Spleen (tissue), 11 donors: ENCODE measurements around the gene PTRH2. TPM values are rescaled to one million over a fixed set of nuclear protein-coding genes. Genes with fewer than 3 reads are reported as not detected.

Experiments
- DNase-seq: peaks from one replicate; pipeline ENCODE4 v3.0.0-alpha.2; 2020
- H3K27ac ChIP-seq, 8 donors: fragments of 200-600 bp; sonication (generic) in 7 of 8; 1 replicate in 4 of 8; 2 replicates in 4 of 8; pipeline versions ENCODE4 v1.5.0 to v1.8.0; 2016 to 2021; ENCODE audit warnings: inconsistent platforms in 4 of 8, mild to moderate bottlenecking in 4 of 8, moderate library complexity in 1 of 8
- H3K27me3 ChIP-seq, 7 donors: fragments of 200-600 bp; sonication (generic) in 6 of 7; replicated peaks in 1 of 7; 1 replicate in 4 of 7; 2 replicates in 3 of 7; pipeline versions ENCODE4 v1.5.0 to v1.8.0; 2016 to 2021; ENCODE audit warnings: inconsistent platforms in 3 of 7, mild to moderate bottlenecking in 1 of 7
- H3K36me3 ChIP-seq, 6 donors: fragments of 200-600 bp; sonication (generic) in 5 of 6; 1 replicate in 4 of 6; 2 replicates in 2 of 6; pipeline versions ENCODE4 v1.5.0 to v1.8.0; 2016 to 2021; ENCODE audit warnings: inconsistent platforms in 2 of 6
- H3K4me1 ChIP-seq, 6 donors: fragments of 200-600 bp; sonication (generic) in 5 of 6; 1 replicate in 3 of 6; 2 replicates in 3 of 6; pipeline versions ENCODE4 v1.5.0 to v1.8.0; 2016 to 2021; ENCODE audit warnings: inconsistent platforms in 3 of 6
- H3K4me3 ChIP-seq, 8 donors: fragments of 200-600 bp; sonication (generic) in 7 of 8; 1 replicate in 4 of 8; 2 replicates in 4 of 8; pipeline versions ENCODE4 v1.5.0 to v1.8.0; 2016 to 2021; ENCODE audit warnings: inconsistent platforms in 4 of 8, mild to moderate bottlenecking in 4 of 8, moderate library complexity in 2 of 8
- H3K9me3 ChIP-seq, 8 donors: fragments of 200-600 bp; sonication (generic) in 7 of 8; 1 replicate in 4 of 8; 2 replicates in 4 of 8; pipeline versions ENCODE4 v1.5.0 to v1.8.0; 2016 to 2021; ENCODE audit warnings: inconsistent platforms in 4 of 8
- POLR2A ChIP-seq, 3 donors: fragments of 450-650 bp; IDR thresholded peaks; one replicate each; pipeline ENCODE4 v1.5.1; 2017; ENCODE audit warnings: antibody characterized with exemption in 3 of 3, mild to moderate bottlenecking in 1 of 3
- POLR2AphosphoS5 ChIP-seq, 3 donors: sonication (generic); formaldehyde crosslinking; IDR thresholded peaks; one replicate each; pipeline ENCODE4 v1.5.1; 2017; ENCODE audit warnings: antibody characterized with exemption in 3 of 3
- WGBS, 5 donors: extraction: QIAGEN DNeasy Blood & Tissue Kit in 3 of 5; methylation state at CpG; one replicate each; pipeline versions ENCODE4 v1.1.5 to v1.1.7; 2013 to 2018; 5-methylcytosine and 5-hydroxymethylcytosine counted together
- intact Hi-C: fragments of 100-400 bp; cut with DNase I; formaldehyde crosslinking; loops from one replicate; pipeline ENCODE4 v1.15.0; 2023; ENCODE audit warnings: low total_unique reads
- polyA plus RNA-seq, 3 donors: library from polyadenylated mRNA; stranded (reverse); fragments of 200-250 nt; gene quantifications; one replicate each; pipeline ENCODE4 v1.2.1, GENCODE V29; 2013
- total RNA-seq, 7 donors: library from RNA; depleted of rRNA in 3 of 7; stranded (reverse); fragments of >200 nt in 3 of 7; fragmentation: NEBNext Ultra II Directional in 4 of 7; extraction: Animal tissue kit (Norgen Biotek cat#: 25700) in 4 of 7; gene quantifications; one replicate each; pipeline versions ENCODE4 v1.1.0 to v1.2.1, GENCODE V29; 2016 to 2021
- TF ChIP-seq, protein P1 (sequence below), 11 experiments: fragments of 200-600 bp in 7 of 11; fragments of 450-650 bp in 4 of 11; sonication (generic) in 4 of 11; IDR thresholded peaks in 8 of 11; conservative IDR thresholded peaks in 3 of 11; 1 replicate in 7 of 11; 2 replicates in 4 of 11; pipeline versions ENCODE4 v1.4.0 to v1.8.0; 2016 to 2021; ENCODE audit warnings: antibody characterized with exemption in 11 of 11, inconsistent platforms in 4 of 11, mild to moderate bottlenecking in 1 of 11
- donor health status: healthy with polysubstance abuse.
- donor health status: DM: no; HTN: no; CAD: no; lungs with moderate emphysema.
- donor health status: DM: no; HTN: no; CAD: no.
- donor health status: Bipolar disorder and iron deficiency.
- donor health status: healthy.
- donor health status: DM: no; HTN: no; CAD: no.
- donor health status: DM: yes; HTN: yes; CAD: no.

The PTRH2 gene
- total and polyA plus RNA-seq, 10 donors: 14.4 to 30.9 (median 21.8) TPM

DNA sequence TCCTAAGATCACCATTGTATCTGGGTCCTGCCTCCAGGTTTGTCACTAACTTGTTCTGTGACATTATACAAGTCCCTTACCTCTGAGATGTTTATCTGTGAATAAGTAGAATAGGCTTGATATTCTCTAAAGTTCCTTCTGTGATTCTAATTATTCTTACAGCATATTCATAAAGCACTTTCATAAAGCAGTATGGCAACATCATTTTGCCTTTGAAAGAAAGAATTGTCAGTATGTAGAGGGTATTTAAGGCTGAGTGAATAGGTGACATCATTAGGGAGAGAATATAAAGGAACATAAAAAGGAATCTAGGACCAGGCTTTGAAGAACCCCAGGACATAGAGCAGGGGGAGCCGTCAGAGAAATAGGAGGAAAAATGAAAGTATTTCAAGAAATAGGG lies 15.8 kb upstream of the PTRH2 start:
- intact Hi-C loops: no loop called here
- peaks cover 0 to 95% (median 38%) of the 10 kb centered on the region in 6 donors for H3K4me1 ChIP-seq
- H3K27ac ChIP-seq: peak overlapping the region in 5 of 8 donors; percentile 8 to 92 (median 86)

DNA sequence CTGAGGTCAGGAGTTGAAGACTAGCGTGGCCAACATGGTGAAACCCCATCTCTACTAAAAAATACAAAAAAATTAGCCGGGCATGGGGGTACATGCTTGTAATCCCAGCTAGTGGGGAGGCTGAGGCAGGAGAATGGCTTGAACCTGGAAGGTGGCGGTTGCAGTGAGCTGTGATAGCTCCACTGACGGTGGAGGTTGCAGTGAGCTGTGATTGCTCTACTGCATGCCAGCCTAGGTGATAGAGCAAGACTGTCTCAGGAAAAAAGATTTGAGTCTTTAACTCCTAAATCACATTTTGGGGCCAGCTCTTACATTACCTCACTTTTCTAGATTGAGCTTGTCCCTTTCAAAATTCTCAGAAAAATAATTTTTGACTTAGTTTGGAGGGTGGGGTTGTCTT lies 15.4 kb upstream of the PTRH2 start:
- 93 to 100% (median 99%) methylated on average over 4 of the region's 4 CpGs for WGBS, 5 donors
- TF ChIP-seq POLR2A (IDR thresholded peaks at IDR 0.05) (no peak), POLR2AphosphoS5 (IDR thresholded peaks at IDR 0.05) (no peak)
- TF ChIP-seq, protein P1, sequence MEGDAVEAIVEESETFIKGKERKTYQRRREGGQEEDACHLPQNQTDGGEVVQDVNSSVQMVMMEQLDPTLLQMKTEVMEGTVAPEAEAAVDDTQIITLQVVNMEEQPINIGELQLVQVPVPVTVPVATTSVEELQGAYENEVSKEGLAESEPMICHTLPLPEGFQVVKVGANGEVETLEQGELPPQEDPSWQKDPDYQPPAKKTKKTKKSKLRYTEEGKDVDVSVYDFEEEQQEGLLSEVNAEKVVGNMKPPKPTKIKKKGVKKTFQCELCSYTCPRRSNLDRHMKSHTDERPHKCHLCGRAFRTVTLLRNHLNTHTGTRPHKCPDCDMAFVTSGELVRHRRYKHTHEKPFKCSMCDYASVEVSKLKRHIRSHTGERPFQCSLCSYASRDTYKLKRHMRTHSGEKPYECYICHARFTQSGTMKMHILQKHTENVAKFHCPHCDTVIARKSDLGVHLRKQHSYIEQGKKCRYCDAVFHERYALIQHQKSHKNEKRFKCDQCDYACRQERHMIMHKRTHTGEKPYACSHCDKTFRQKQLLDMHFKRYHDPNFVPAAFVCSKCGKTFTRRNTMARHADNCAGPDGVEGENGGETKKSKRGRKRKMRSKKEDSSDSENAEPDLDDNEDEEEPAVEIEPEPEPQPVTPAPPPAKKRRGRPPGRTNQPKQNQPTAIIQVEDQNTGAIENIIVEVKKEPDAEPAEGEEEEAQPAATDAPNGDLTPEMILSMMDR (IDR thresholded peaks at IDR 0.05 in 8 of 11, conservative IDR thresholded peaks at IDR 0.05 in 3 of 11): no peak
- Histone ChIP-seq H3K27ac (peak overlapping the region in 4 of 8 donors; percentile 70 to 92 (median 87)), H3K4me3 (no peak overlapping the region), H3K4me1 (peaks cover 0 to 94% (median 36%) of the 10 kb centered on the region in 6 donors), H3K9me3 (no peaks in the 10 kb centered on the region), H3K36me3 (peaks cover 0 to 6% (median 0%) of the 10 kb centered on the region in 6 donors), H3K27me3 (no peaks in the 10 kb centered on the region)
- no peak for DNase-seq
- intact Hi-C loops: no loop called here

More for the DNA sequence above, 15.8 kb upstream of the PTRH2 start:
- Histone ChIP-seq H3K4me3 (no peak overlapping the region), H3K9me3 (no peaks in the 10 kb centered on the region), H3K27me3 (no peaks in the 10 kb centered on the region), H3K36me3 (peaks cover 0 to 2% (median 0%) of the 10 kb centered on the region in 6 donors)
- WGBS, 5 donors: 58 to 81% (median 68%) methylated on average over 1 of the region's 1 CpG
- TF ChIP-seq, protein P1 (IDR thresholded peaks at IDR 0.05 in 8 of 11, conservative IDR thresholded peaks at IDR 0.05 in 3 of 11): no peak
- no peak for TF ChIP-seq POLR2AphosphoS5 (IDR thresholded peaks at IDR 0.05)
- TF ChIP-seq POLR2A (IDR thresholded peaks at IDR 0.05): no peak
- no peak for DNase-seq

DNA sequence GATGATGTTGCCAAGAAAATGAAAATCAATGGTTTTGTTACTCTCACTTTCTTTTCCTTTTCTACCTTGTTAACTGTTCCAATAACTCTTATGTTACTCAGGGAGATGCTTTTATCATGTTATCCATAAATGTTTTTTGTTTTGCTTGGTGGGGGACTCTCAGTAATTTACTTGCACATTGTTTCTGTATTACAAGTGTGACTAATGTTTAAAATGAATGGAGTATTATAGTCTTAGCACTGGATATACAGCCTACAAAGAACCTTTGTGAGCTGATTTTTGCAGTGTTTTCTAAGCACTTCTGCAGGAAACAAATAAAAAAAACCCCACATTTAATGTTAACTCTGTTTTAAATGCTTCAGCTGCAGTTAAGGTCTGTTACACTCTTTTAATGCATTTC lies 12.3 kb upstream of the PTRH2 start:
- Histone ChIP-seq H3K27ac (no peak overlapping the region), H3K36me3 (peaks cover 0 to 19% (median 0%) of the 10 kb centered on the region in 6 donors), H3K4me1 (peaks cover 0 to 87% (median 23%) of the 10 kb centered on the region in 6 donors), H3K4me3 (no peak overlapping the region), H3K9me3 (no peaks in the 10 kb centered on the region), H3K27me3 (no peaks in the 10 kb centered on the region)
- intact Hi-C loops: no loop called here
- no peak for TF ChIP-seq POLR2AphosphoS5 (IDR thresholded peaks at IDR 0.05)
- TF ChIP-seq, protein P1 (IDR thresholded peaks at IDR 0.05 in 8 of 11, conservative IDR thresholded peaks at IDR 0.05 in 3 of 11): no peak
- no peak for TF ChIP-seq POLR2A (IDR thresholded peaks at IDR 0.05)
- DNase-seq: no peak

DNA sequence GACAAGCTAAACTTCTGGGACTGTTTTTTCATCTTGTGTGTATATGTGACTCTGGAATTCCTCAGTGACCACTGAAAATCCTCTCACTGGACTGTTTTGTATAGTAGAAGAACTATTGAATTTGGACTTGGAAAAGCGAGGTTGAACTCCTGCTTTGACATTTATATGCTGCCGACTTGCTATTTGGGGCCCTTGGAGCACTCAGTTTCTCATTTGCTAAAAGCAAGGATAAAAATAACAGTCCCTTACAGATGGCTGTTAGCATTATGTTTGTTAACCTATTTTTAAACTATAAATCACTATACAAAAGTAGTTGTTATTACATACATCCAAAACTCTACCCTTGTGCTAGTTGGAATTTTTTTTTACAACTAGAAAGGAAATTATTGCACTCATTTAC lies 9.2 kb upstream of the PTRH2 start:
- TF ChIP-seq POLR2AphosphoS5 (IDR thresholded peaks at IDR 0.05) (no peak), POLR2A (IDR thresholded peaks at IDR 0.05) (no peak)
- TF ChIP-seq, protein P1 (IDR thresholded peaks at IDR 0.05 in 8 of 11, conservative IDR thresholded peaks at IDR 0.05 in 3 of 11): no peak
- H3K27me3 ChIP-seq: no peaks in the 10 kb centered on the region
- peaks cover 0 to 19% (median 0%) of the 10 kb centered on the region in 6 donors for H3K36me3 ChIP-seq
- H3K9me3 ChIP-seq: no peaks in the 10 kb centered on the region
- H3K27ac ChIP-seq: no peak overlapping the region
- DNase-seq: no peak
- H3K4me3 ChIP-seq: no peak overlapping the region
- WGBS, 5 donors: 92 to 98% (median 95%) methylated on average over 2 of the region's 2 CpGs
- H3K4me1 ChIP-seq: peaks cover 0 to 86% (median 15%) of the 10 kb centered on the region in 6 donors
- intact Hi-C loops: no loop called here
